NB4 (cell line): ENCODE data around the gene BOC.

ENCODE experiments used
- MYC ChIP-seq: IDR thresholded peaks from 2 replicates; pipeline ENCODE4 v1.6.1; 2011; ENCODE audit warnings: low read depth, low read length
- POLR2A ChIP-seq: IDR thresholded peaks from 2 replicates; pipeline ENCODE4 v1.6.1; 2011; ENCODE audit warnings: mild to moderate bottlenecking; ENCODE audit not compliant: insufficient read length; ENCODE audit errors: extremely low read depth
- TF ChIP-seq, protein P1 (sequence below): IDR thresholded peaks from one replicate; pipeline ENCODE4 v1.5.1; 2012; ENCODE audit warnings: low read depth, low read length
- TF ChIP-seq, protein P2 (sequence below): IDR thresholded peaks from 2 replicates; pipeline ENCODE4 v1.6.1; 2011; ENCODE audit warnings: low read depth, low read length

DNA sequence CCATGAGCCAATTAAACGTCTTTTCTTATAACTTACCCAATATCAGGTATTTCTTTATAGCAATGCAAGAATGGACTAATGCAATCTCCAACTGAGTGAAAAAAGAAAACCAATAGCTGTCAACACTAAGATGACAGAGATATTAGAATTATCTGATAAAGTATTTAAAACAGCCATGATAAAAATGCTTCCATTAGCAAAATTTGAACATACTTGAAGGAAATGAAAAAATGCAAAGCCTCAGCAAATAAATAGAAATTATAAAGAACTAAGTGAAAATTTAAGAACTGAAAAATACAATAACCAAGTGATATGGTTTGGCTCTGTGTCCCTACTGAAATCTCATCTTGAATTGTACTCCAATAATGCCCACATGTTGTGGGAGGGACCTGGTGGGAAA, 99.6 kb downstream of the BOC start:
- TF ChIP-seq, protein P1, sequence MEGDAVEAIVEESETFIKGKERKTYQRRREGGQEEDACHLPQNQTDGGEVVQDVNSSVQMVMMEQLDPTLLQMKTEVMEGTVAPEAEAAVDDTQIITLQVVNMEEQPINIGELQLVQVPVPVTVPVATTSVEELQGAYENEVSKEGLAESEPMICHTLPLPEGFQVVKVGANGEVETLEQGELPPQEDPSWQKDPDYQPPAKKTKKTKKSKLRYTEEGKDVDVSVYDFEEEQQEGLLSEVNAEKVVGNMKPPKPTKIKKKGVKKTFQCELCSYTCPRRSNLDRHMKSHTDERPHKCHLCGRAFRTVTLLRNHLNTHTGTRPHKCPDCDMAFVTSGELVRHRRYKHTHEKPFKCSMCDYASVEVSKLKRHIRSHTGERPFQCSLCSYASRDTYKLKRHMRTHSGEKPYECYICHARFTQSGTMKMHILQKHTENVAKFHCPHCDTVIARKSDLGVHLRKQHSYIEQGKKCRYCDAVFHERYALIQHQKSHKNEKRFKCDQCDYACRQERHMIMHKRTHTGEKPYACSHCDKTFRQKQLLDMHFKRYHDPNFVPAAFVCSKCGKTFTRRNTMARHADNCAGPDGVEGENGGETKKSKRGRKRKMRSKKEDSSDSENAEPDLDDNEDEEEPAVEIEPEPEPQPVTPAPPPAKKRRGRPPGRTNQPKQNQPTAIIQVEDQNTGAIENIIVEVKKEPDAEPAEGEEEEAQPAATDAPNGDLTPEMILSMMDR = no peak
- TF ChIP-seq POLR2A = no peak
- TF ChIP-seq, protein P2, sequence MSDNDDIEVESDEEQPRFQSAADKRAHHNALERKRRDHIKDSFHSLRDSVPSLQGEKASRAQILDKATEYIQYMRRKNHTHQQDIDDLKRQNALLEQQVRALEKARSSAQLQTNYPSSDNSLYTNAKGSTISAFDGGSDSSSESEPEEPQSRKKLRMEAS = no peak
- TF ChIP-seq MYC = no peak
